IPS DF 19.7 (cell line): ENCODE data around the gene CCL22.
"Not testable (repeated sequence)": the region's sequence is repeated elsewhere in the genome, so short reads cannot be mapped to it uniquely, and the experiment has no call there.

Experiments used
- DNase-seq: peaks from one replicate; pipeline ENCODE4 v3.0.0-alpha.2; 2013; ENCODE audit warnings: low read depth, low spot score

Gene CCL22

GRCh38 chr16:57394444-57394843 lies 35.9 kb downstream of the CCL22 start:
- no peak for DNase-seq

- DNase-seq: no peak
Measured at GRCh38 chr16:57395026-57395425, 36.4 kb downstream of the CCL22 start.

DNA sequence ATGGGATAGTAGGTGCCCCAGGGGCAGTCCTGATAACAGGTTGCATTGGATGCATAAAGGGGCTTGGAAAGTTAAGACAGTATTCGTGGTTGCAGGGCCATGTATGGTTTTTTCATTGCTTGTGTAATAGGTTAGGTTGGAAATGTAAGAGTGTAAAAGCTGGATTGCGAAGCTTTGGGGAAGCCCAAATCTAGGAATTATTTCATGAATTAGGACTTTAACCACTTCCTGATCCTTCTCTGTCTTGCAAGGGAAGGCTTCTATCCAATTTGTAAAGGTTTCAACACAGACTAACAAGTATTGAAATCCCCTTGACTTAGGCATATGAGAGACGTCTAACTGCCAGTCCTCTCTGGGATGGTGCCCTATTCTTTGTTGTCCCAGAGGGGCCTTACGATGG lies 38.2 kb downstream of the CCL22 start:
- no peak for DNase-seq

- not testable (repeated sequence) for DNase-seq
Measured at GRCh38 chr16:57397493-57397892, 38.9 kb downstream of the CCL22 start.

GRCh38 chr16:57401943-57402640 lies 43.5 kb downstream of the CCL22 start:
- no peak for DNase-seq

DNA sequence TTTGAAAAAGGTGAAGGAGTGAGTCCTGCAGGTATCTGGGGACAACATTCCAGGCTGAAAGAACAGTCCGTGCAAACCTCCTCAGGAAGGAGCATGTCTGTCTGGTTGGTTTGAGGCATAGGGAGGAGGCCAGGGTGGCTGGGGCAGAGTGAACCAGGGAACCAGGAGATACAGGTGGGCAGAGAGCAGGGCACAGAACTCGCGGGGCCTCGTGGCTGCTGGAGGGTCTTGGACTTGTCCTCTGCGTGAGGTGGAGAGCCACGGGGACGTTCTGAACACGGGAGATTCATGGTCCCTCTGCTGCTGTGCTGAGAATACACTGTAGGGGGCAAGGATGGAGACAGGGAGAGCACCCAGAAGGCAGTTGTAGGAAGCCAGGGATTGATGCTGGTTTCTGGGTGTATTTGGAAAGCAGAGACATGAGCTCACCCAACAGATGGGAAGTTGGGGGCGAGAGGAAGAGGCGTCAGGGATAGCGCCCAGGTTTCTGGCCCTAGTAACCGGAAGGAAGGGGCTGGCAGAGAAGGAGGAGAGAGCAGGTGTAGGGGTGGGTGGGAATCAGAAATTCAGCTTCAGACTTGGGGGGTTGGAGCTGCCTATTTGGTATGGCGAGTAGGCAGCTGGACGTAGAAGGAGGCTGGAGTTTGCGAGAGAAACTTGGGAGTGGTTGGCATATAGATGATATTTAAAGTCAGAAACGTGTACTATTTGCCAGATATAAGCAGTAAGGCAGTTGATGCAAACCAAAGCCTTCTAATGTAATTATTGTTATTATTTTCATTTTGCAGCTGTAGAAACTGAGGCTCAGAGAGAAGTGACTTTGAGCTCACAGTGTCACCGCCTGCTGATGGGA lies 45.6 kb downstream of the CCL22 start, which contains the start of gene CCL17:
Gene CCL17, plus strand, starts transcription at position 803 of the 853 bp plus-strand sequence. CDS start 9,166 bp downstream, outside the sequence.
- DNase-seq: no peak

- DNase-seq: no peak
Measured at GRCh38 chr16:57405097-57405496, 46.5 kb downstream of the CCL22 start.

DNA sequence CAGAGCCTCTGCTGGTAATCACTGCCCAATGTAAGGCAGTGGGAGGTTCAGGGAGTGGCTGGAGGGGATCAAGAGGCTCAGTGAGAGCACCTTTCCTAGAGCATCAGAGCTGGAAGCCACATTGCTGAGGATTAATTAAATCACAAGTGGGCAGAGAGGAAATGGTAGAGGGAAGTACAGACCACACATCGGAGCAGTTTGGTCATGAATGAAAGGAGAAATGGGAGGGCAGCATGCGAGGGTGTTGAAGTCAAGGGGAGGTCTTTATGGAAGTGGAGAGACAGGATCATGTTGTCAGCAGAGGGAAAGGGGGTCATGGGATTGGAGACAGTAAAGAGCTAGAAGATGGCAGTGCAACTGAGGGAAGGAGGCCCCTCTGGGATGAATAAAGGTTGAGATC lies 48.3 kb downstream of the CCL22 start:
- no peak for DNase-seq

GRCh38 chr16:57407521-57408353 lies 49.2 kb downstream of the CCL22 start:
- DNase-seq: no peak

GRCh38 chr16:57409065-57409464 lies 50.5 kb downstream of the CCL22 start:
- DNase-seq: no peak

GRCh38 chr16:57409870-57410587 lies 51.4 kb downstream of the CCL22 start:
- no peak for DNase-seq

GRCh38 chr16:57411362-57411976 lies 52.9 kb downstream of the CCL22 start:
- DNase-seq: no peak

DNA sequence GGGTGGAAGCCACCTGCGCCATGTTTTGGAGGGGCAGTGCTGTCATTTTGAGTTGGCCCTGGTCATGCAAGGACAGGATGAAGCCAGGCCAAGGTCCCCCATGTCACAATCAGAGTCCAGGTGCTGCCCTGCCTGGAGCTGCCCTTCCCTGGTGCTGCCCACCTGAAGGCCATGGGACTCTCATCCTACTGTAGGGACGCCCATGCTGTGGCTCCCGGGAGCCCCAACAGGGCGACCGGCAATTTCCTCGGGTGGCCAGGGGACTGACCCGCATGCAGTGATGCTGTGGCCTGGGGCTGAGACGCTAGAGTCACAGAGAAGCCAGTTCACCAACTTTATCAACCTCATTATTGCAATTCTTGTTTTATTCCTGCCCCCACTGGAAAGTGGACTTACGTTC lies 54.0 kb downstream of the CCL22 start:
- DNase-seq: no peak

DNA sequence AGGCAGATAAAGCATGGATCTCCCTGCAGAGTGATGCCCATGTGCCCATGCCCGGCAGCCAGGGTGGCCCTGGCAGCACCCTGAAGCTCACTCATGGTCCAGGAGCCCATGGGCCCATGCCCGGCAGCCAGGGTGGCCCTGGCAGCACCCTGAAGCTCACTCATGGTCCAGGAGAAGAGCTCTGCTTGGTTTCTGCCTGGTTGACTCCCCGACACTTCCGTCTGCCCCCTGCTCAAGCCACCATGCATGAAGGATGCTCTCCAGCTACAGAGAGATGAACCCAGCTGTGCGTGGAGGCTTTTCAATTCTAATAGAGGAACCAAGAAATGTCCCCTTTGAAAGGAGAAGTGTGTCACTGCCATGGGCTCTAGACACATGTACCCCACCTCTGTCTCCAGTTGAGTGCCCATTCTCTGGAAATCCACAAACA lies 54.7 kb downstream of the CCL22 start:
- no peak for DNase-seq

GRCh38 chr16:57413733-57414132 lies 55.1 kb downstream of the CCL22 start:
- DNase-seq: no peak
